ENCODE data around the gene GLUL.
"Not testable (repeated sequence)": the region's sequence is repeated elsewhere in the genome, so short reads cannot be mapped to it uniquely, and the experiment has no call there.

The GLUL gene

GRCh38 chr1:182340233-182341058 lies 51.1 kb downstream of the GLUL start:
- TF ChIP-seq CTCF (conservative IDR thresholded peaks at IDR 0.05; ENCODE audit: control insufficient read depth, insufficient read depth, low read depth, low read length) = no peak
- peak; percentile 82 for DNase-seq (ENCODE audit: low read depth)
- no peak overlapping the region for H3K4me3 ChIP-seq (ENCODE audit: control insufficient read depth, low read depth, low read length)

GRCh38 chr1:182339684-182340083 lies 51.9 kb downstream of the GLUL start:
- no peak overlapping the region for H3K4me3 ChIP-seq (ENCODE audit: control insufficient read depth, low read depth, low read length)
- TF ChIP-seq CTCF (conservative IDR thresholded peaks at IDR 0.05; ENCODE audit: control insufficient read depth, insufficient read depth, low read depth, low read length) = no peak
- no peak for DNase-seq (ENCODE audit: low read depth)

- no peak for TF ChIP-seq CTCF (conservative IDR thresholded peaks at IDR 0.05; ENCODE audit: control insufficient read depth, insufficient read depth, low read depth, low read length)
- H3K4me3 ChIP-seq (ENCODE audit: control insufficient read depth, low read depth, low read length) = no peak overlapping the region
- DNase-seq (ENCODE audit: low read depth) = no peak
These were observed 52.7 kb downstream of the GLUL start for GRCh38 chr1:182338806-182339370.

- no peak for TF ChIP-seq CTCF (conservative IDR thresholded peaks at IDR 0.05; ENCODE audit: control insufficient read depth, insufficient read depth, low read depth, low read length)
- DNase-seq (ENCODE audit: low read depth) = peak; percentile 27
- H3K4me3 ChIP-seq (ENCODE audit: control insufficient read depth, low read depth, low read length) = no peak overlapping the region
These were observed 53.6 kb downstream of the GLUL start for GRCh38 chr1:182337736-182338571.

GRCh38 chr1:182335771-182336566 lies 55.6 kb downstream of the GLUL start:
- no peak for DNase-seq (ENCODE audit: low read depth)
- no peak overlapping the region for H3K4me3 ChIP-seq (ENCODE audit: control insufficient read depth, low read depth, low read length)
- TF ChIP-seq CTCF (conservative IDR thresholded peaks at IDR 0.05; ENCODE audit: control insufficient read depth, insufficient read depth, low read depth, low read length) = no peak

GRCh38 chr1:182333071-182333571 lies 58.5 kb downstream of the GLUL start:
- H3K4me3 ChIP-seq (ENCODE audit: control insufficient read depth, low read depth, low read length) = not testable (repeated sequence)

More at GRCh38 chr1:182333071-182333571, 58.5 kb downstream of the GLUL start:
- not testable (repeated sequence) for DNase-seq (ENCODE audit: low read depth)
